GM12878 (cell line): Measurements from ENCODE around the gene LHFPL2.

Experiments used
- CBFB ChIP-seq: IDR thresholded peaks from 2 replicates; pipeline ENCODE4 v1.6.1; 2016; ENCODE audit warnings: antibody characterized with exemption, low read depth
- CTCF ChIP-seq, 3 experiments: IDR thresholded peaks in 2 of 3; conservative IDR thresholded peaks in 1 of 3; 2 replicates each; pipeline ENCODE4 v1.5.1; 2011; ENCODE audit warnings: low read depth in 3 of 3, low read length in 3 of 3, mild to moderate bottlenecking in 3 of 3, control low read depth in 2 of 3, moderate library complexity in 2 of 3, inconsistent platforms in 1 of 3, mixed read lengths in 1 of 3; ENCODE audit not compliant: control insufficient read depth in 2 of 3, insufficient read depth in 1 of 3; ENCODE audit errors: extremely low read depth in 1 of 3
- EP300 ChIP-seq, 2 experiments: fragments of 150-350 bp in 1 of 2; IDR thresholded peaks; 2 replicates each; pipeline ENCODE4 v1.6.1; 2011 to 2012; ENCODE audit warnings: low read depth in 2 of 2, low read length in 2 of 2, borderline replicate concordance in 1 of 2, improper control_type of control experiment in 1 of 2, inconsistent platforms in 1 of 2; ENCODE audit not compliant: control insufficient read depth in 1 of 2
- ETV6 ChIP-seq, 2 experiments: fragments of 450-650 bp in 1 of 2; IDR thresholded peaks in 1 of 2; conservative IDR thresholded peaks in 1 of 2; 2 replicates each; pipeline ENCODE4 v1.6.1; 2014; ENCODE audit warnings: antibody characterized with exemption in 1 of 2, borderline replicate concordance in 1 of 2, low read depth in 1 of 2, mild to moderate bottlenecking in 1 of 2, moderate library complexity in 1 of 2
- LARP7 ChIP-seq: fragments of 450-650 bp; IDR thresholded peaks from 2 replicates; pipeline ENCODE4 v1.6.1; 2017; ENCODE audit warnings: mild to moderate bottlenecking
- MXI1 ChIP-seq: fragments of 150-350 bp; IDR thresholded peaks from 2 replicates; pipeline ENCODE4 v1.6.1; 2011; ENCODE audit warnings: low read depth, mild to moderate bottlenecking, inconsistent platforms, low read length, improper control_type of control experiment
- POLR2A ChIP-seq: IDR thresholded peaks from 2 replicates; pipeline ENCODE4 v1.6.1; 2011; ENCODE audit warnings: low read depth, mild to moderate bottlenecking, low read length

GRCh38 chr5:78634229-78634628 lies 14.3 kb downstream of the LHFPL2 start:
- TF ChIP-seq LARP7 (no peak), EP300 (IDR thresholded peaks at IDR 0.05; ENCODE audit: borderline replicate concordance in 1 of 2, control insufficient read depth in 1 of 2, low read depth in 2 of 2, low read length in 2 of 2) (no peak), CTCF (IDR thresholded peaks at IDR 0.05 in 2 of 3, conservative IDR thresholded peaks at IDR 0.05 in 1 of 3; ENCODE audit: control insufficient read depth in 2 of 3, extremely low read depth in 1 of 3, insufficient read depth in 1 of 3, low read depth in 3 of 3, low read length in 3 of 3) (no peak), ETV6 (conservative IDR thresholded peaks at IDR 0.05 in 1 of 2, IDR thresholded peaks at IDR 0.05 in 1 of 2; ENCODE audit: borderline replicate concordance in 1 of 2, low read depth in 1 of 2) (no peak), POLR2A (no peak), MXI1 (no peak), CBFB (no peak)
